Measurements from ENCODE around the gene FGD4.

FGD4 gene

DNA sequence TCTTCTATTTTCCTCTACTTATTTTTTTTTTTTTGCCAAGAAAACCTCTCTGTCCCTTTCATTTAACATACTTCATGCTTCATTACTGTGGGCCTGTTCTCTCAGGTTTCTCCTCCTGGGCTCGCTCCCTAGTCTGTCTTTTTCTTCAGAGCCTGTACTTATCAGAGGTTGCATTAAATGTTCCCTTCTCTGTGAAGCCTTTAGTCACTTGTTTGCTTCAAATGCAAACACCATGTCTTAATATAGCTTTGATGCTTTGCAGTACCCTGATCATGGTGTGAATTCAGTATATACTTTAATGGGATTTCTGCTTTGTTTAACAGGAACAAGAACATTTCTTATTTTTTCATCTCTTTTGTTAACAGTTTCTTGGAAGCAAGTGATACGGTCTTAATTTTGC is 207.1 kb downstream of the FGD4 start:
- no peak for DNase-seq (ENCODE audit: low spot score)

DNA sequence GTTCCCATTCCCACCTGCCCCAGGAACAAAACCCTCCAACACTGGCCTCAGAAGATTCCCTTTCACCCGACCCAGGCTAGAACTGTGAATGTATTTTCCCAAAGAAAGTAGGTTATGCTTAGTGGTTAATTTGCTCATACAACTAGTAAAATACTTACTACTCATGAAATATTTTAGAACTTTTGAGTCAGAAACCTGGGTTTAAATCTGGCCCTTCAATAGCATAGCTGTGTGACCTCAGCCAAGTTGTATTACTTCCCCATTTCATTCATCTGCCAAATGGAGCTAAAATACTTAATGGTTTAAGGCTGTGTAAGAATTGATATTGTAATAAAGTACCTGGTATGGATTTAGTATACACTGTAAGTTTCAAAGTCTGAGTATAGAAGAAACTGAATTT is 210.6 kb downstream of the FGD4 start:
- DNase-seq (ENCODE audit: low spot score), result no peak

DNA sequence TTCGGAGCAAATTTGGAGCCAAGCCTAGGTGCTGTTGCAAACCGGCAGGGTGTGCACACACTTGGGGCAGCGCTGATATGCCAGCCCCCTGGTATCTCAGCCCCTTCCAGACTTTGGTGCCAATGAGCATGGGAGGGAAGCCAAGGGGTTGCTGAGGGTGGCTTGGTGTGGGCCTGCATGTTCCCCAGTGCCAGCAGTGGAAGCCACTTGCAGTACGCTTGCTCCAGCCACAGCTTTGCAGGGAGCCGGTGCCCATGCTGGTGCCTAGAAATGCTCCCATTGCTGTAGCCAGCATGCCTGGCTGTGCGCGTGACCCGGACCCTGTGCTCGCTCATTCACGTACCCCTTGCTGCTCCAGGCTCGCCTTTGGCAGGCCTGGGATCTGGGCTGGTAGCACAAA is 212.6 kb downstream of the FGD4 start:
- no peak for DNase-seq (ENCODE audit: low spot score)

DNA sequence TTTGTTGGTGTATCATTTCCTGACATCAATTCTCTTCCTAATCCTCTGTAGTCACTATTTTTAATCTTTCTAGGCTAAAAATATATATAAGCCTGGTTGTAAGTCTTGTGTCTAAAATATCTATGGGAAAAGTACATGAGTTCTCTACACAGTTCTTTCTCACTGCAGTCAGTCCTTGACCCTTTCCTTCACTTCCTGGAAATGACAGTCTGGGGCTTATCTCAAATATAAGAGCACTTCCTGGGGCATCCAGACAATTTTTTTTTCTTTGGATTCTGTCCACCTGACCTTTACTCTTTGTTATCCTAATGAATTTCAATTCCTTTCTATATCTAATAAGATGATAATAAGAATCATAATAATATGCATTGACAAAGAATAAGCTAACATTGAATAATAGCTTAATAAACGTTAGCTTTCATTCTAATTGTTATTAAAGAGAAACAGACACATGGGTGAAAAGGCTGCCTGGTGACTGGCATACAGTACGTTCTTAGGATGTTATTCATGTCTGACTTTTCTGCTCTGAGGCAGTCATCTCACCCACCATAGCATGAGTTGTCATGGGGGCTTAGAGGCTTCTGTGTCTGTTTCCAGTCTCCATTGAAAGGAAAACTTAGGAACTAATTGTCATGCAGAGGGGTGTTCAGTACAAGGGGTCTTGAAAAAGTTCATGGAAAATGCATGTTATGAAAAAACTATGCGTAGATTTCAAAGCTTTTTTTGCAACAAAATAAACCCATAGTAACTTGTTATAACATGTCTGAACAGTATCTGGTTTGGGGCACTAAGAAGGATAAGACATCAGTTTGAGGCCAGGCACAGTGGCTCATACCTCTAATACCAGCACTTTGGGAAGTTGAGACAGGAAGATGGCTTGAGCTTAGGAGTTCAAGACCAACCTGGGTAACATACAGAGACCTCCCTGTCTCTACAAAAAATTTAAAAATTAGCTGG is 213.6 kb downstream of the FGD4 start:
- DNase-seq (ENCODE audit: low spot score), result no peak

DNA sequence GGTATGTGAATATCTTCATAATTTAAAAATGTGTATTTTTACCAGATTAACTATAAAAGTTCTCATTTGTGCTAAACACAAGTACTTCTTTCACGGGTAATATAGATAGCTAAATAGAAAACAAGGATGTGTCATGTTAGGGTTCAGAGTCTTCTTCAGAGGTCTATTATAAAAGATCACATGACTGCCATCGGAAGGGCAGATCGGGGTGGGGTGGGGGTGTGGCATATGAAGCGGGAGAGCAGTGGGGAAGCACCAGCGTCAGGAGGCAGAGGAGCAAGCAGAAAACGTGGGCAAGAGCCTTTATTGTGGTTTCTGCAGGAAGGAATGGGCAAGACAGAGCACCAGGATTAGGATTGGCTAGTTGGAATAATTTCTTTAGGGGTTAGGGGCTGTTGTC is 216.1 kb downstream of the FGD4 start:
- no peak for DNase-seq (ENCODE audit: low spot score)

DNA sequence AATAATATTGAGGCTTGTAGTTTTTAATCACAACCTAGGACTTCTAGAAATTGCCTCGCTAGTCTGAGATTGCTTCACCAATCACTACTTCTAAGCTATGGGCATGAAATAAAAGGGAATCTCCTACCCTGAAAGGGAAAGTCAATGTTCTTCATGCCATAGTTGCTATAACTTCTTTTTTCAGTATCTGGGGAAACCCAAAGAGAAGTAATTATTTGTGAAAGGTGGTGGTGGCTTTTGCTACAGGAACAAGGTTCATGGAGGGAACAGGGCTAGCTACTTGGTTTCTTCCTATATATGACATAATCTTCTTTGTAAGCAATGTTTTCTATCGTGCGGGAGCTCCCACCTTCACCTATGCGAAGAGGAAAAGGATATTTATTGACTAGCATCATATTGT is 218.2 kb downstream of the FGD4 start:
- no peak for DNase-seq (ENCODE audit: low spot score)

DNA sequence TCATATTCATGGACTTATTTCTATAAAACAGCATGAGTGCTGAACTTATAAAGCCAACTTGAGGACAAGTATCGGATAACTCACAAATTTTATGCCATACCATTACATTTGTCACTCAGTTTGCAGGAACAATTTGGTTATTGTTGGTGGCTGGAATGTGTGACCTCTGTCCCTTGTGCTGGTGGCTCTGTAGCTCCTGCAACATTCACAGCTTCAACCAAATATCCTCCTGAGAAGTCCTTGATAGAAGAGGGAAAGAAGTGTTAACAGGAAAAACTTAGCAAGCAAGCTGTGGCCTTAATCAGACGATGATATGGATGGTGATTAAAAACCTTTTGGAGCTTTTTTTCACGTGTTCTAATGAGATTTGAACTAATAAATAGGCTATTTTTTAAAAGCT is 218.8 kb downstream of the FGD4 start:
- no peak for DNase-seq (ENCODE audit: low spot score)

DNA sequence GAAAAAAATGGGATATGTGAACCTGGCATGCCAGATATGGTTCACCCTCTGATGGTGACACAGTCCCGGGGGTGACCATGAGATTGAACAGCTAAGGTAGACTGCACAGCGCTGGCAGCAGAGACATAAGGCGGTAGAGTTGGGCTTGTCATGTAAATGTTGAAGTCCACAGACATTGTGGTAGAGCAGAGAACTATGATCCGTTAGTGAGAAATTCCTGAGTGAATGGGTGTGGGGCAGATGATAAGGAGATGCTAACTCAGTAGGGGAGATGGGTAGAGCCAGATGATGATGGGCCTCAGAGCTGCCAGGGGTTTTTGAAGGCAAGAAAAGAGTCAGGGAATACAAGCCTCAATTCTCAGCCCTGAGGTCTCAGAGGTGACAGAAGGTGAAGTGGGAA is 228.6 kb downstream of the FGD4 start:
- no peak for DNase-seq (ENCODE audit: low spot score)

DNA sequence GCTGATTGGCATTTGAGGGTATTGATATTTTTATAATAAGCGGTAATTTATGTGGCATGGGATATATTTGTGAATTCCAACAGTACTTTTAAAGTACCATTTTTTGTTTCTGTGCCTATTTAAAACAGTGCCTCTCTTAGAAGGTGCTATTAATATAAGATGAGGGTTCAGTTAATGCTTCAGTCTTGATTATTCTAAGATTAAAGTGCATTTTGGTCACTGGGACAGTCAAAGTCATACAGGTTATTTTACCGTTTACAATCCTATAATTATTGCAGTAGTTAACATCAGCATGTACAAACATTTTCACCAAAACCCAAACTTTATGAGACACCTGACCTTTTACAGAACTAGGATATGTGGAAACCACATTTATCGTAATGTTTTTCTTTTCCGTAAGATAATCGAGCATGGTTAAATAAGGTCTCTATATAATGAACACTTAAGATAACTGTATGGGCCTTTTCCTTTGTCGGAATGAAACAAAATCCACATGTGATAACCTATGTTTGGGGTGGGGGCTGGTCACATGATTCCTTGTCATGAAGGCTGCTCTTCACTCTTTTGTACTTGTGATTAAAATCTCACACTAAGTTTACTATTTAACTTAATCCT is 242.0 kb downstream of the FGD4 start:
- DNase-seq (ENCODE audit: low spot score), result no peak

DNA sequence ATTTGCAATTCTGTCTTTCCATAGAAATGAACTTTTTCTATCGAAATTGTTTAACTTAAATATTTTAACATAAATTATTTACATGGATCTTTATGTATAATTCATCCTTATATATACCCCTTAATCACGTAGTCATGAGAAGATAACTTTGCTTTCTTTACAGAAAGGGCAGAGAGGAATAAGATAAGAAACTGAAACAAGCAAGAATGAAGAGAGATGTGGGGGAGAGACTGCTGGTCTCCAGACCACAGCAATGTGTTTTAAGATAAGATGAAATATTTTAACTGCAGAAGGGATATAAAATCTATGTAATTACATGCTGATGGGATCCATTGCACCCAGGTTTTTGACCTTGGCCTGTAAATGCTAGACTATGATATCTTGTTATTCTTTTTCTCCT is 245.1 kb downstream of the FGD4 start:
- no peak for DNase-seq (ENCODE audit: low spot score)

DNA sequence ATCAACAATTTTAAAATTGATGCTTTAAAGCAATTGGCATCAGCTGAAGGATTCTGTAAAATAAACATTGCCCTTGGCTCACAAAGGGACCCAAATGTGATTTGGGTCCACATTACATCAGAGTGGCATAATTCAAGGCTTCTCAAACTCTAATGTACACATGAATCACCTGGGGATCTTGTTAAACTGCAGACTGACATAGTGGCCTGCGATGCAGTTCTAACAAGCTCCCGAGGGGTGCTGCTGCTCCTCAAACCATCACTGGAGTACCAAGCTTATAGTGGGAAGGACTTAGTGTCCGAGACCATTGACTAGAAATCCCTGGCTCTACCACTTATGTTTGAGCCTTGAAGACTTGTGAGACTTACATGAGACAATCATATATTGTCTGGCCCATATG is 247.9 kb downstream of the FGD4 start:
- no peak for DNase-seq (ENCODE audit: low spot score)

DNA sequence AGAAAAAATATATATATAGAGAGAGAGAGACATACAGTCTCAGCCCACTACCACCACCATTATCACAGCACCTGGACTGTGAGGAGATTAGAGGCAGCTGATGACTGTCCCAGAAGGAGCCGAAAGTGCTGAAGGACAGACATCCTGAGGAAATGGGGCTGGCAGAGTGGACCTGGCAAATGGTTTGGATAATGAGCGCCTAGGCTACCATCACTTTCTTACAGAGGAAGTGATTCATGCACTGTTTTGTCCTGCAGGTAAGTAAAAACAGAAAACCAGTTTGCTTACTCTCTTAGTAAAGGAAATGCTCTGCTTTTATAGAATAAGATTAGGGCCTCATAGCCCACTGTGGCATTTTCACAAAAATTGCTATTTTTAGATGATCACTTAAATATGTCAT is 251.2 kb downstream of the FGD4 start:
- DNase-seq (ENCODE audit: low spot score), result no peak

DNA sequence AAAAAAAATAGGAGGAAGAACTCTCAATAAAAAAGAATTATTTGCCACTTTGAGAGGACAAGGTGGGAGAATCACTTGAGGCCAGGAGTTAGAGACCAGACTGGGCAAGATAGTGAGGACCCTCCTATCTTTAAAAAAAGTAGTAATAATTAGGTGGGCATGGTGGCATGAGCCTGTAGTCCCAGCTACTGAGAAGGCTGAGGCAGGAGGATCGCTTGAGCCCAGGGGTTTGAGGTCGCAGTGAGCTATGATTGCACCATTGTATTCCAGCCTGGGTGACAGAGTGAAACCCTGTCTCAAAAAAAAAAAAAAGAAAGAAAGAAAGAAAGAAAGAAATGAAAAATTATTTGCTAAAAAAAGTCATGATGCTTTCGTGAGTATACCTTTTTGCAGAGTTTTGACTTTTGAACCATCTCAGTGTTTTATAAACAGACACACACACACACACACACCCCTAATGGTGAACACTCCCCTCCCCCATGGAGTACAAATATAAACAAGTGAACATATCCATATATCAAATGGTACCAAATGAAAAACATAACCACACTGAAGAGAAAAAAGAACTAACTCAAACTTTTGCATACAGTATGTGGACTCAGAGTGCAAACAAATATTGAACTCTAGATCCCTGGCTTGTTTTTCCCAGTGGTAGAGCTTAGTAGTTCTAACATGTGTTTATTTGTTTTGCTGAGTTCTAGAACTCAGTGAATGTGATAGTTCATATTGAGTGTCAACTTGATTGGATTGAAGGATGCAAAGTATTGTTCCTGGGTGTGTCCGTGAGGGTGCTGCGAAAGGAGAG is 252.0 kb downstream of the FGD4 start:
- DNase-seq (ENCODE audit: low spot score), result no peak

DNA sequence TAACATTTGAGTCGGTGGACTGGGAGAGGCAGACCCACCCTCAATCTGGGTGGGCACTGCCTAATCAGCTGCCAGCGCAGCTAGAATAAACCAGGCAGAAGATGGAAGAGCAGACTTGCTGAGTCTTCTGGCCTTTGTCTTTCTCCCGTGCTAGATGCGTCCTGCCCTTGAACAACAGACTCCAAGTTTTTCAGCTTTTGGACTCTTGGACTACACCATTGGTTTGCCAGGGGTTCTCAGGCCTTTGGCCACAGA is 252.5 kb downstream of the FGD4 start:
- DNase-seq (ENCODE audit: low spot score), result no peak

DNA sequence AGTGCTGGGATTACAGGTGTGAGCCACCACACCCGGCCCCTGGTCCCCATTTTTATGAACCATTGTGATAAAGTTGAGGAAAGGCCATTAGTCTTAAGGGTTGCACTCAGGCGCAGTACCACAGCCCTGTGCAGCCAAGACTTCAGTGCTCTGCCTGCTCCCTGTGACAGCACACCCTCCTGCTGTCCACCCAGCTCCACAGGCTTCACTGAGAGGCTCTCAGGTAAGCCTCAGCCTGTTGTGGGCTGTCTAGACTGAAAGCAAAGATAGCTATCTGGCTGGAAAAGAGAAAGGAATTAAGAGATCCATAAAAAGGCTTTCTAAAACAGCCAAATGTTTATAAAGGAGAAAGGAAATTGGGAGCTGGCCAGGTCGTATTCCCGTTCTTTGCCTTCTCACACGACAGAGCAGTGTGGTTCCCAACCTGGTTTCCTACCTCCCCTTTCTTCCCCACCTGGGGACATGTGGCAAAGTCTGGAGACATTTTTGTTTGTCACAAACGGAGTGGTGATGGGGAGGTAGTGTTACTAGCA is 260.6 kb downstream of the FGD4 start:
- no peak for DNase-seq (ENCODE audit: low spot score)

DNA sequence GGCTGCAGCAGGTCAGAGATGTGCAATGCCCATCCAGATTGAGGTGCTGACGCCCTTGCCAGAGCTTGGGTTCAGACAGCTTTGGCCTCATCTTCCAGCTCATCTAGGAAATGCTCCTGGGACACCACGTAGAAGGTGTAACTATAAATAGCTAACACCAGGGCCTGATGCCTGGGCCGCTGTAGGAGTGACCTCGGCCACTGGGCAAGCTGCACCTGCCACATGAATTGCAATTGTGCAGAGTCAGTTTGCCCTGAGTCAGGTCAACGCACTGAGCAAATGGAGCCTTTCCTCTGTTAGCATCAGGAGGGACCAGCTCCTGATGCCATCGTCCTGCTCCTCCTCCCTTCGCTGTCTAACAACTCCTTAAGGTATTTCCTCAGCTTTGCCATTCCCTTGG is 262.3 kb downstream of the FGD4 start:
- DNase-seq (ENCODE audit: low spot score), result no peak

DNA sequence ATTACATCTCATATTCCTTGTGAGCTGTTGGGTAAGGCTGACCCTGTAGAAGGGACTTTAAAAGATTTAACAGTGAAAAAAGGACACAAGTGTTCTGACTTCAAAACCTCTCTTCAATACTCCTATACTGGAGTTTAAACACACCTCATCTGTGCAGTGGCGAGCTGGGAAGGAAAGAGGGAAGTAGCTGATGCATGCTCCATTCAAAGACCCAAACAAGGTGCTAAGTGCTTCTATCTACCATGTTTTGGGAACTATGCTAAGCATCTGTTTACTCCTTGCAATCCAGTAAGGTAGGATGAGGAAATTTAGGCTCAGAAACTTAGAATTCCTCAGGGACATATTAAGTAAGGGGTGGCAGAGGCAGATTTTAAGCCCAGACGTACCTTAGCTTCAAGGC is 263.3 kb downstream of the FGD4 start:
- DNase-seq (ENCODE audit: low spot score), result no peak

DNA sequence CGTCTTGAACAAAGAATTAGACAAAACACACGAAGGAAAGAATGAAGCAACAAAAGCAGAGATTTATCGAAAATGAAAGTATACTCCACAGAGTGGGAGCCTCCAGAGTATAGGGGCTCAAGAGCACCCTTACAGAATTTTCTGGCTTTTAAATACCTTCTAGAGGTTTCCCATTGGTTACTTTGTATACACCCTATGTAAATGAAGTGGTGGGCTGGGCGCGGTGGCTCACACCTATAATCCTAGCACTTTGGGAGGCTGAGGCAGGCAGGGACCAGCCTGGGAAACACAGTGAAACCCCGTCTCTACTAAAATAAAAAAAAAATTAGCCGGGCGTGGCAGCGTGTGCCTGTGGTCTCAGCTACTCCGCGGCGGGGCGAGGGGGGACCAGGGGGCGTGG is 266.7 kb downstream of the FGD4 start:
- no peak for DNase-seq (ENCODE audit: low spot score)

DNA sequence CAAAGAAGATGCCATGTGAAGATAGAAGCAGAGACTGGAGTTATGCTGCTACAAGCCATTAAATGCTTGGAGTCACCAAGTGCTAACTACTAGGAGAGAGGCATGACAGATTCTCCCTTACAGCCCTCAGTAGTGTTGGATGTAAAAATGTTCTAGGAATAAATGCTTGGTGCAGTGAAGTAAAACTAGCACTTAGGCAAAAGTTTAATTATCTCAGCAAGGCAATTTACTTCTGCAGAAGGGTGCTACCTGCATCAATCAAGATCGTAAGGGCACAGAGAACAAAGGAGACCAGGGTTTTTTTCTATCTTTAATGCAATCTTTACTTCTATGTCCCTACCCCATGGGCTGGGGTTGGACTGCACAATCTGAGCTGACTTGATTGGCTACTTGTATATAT is 270.2 kb downstream of the FGD4 start:
- no peak for DNase-seq (ENCODE audit: low spot score)

DNA sequence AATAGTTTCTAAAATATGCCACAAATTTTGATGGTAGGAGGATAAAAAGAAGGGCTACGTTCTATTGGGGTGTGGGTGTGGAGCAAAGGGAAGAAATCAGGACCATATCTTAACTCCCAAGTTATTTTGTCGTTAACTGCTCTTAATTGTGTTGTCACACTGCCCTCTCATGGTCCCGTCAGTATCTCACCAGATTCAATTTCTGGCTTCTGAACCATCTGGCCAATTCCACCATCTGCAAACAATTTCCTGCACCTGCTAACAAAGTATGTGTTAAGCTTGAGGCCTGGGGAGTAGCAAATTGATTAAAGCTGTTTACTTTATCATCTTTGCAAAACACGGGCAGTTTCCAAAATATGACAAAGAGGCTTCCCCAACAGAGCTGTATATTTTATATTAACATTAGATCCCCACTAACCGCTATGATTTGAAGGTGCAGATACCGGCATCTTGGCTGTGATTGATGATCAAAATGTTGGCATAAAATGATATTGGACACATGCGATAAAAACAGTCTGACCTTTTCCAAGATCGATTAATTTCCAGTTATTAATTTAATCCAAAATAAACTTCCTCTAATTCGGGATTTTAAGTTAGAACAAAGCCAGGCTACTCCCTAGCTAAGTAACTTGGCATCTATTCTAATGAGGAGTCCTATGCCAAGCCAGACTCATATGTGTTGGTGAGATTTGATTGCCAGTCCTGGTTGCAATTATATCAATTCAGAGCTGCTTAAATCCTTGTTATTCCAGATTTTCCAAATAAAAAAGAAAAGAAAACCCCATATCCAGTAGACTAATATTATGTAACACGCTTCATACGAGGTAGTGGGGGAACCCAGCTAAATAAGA is 272.8 kb downstream of the FGD4 start:
- peak; percentile 85 for DNase-seq (ENCODE audit: low spot score)

DNA sequence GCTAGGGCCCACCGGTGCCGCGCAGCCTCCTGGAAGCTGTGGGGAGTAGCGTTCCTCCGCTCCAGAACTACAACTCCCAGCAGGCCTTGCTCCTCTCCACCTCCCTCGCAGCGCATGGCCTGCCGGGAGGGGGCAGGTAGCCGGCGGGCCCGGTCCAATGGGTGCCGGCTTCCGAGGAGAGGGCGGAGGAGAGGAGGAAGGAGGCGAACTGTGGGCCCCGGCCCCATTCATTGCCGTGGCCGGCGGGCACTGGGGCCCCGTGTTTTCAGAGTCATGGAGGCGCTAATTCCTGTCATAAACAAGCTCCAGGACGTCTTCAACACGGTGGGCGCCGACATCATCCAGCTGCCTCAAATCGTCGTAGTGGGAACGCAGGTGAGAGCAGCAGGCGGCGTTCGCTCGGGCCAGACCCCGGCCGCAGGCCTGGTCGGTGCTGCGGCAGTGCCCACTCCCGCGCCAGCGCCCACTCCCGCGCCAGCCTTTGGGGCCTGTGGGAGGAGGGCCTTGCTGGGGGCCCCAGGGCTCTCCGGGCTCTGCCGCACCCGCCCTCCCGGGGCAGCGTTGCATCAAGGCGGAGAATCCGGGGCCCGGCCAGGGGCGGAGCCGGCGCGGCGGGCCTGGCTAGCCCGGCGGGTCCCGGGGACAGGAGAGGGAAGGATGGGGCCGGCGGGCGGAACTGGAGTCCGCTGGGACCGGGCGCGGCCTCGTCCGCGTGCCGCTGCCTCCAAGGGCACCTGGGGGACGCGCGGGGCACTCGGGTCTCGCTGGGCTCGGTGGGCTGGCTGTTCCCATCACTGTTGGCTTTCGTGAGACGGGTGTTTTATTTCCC is 279.9 kb downstream of the FGD4 start, which contains the start of gene DNM1L:
Gene DNM1L (plus strand): TSS at position 211 of the 829 bp plus-strand sequence. CDS start 63 bp downstream, at position 274.
- DNase-seq (ENCODE audit: low spot score), result peak; percentile 97

Data from GM03348 (cell line).